Neural progenitor cell (in vitro differentiated cells): Measurements from ENCODE around the gene POPDC2. TPM values are rescaled to one million over a fixed set of nuclear protein-coding genes. Genes with fewer than 3 reads are reported as not detected.

Experiments
- DNase-seq: peaks from one replicate; pipeline ENCODE4 v3.0.0-alpha.2; 2016; ENCODE audit warnings: low spot score
- H2AFZ ChIP-seq: fragments of 200-600 bp; sonication (generic); replicated peaks from 2 replicates; pipeline ENCODE4 v1.6.1; 2016; ENCODE audit warnings: antibody characterized with exemption
- H3F3A ChIP-seq: fragments of 200-600 bp; sonication (generic); 2 replicates; pipeline ENCODE4 v1.6.1; 2016; ENCODE audit warnings: antibody characterized with exemption, low read depth
- H3K27ac ChIP-seq: fragments of 200-600 bp; sonication (generic); 2 replicates; pipeline ENCODE4 v1.5.1; 2016; ENCODE audit warnings: mild to moderate bottlenecking
- H3K27me3 ChIP-seq: fragments of 200-600 bp; sonication (generic); 2 replicates; pipeline ENCODE4 v1.6.1; 2016; ENCODE audit warnings: mild to moderate bottlenecking, moderate library complexity
- H3K36me3 ChIP-seq: fragments of 200-600 bp; sonication (generic); 2 replicates; pipeline ENCODE4 v1.5.1; 2016
- H3K4me1 ChIP-seq: fragments of 200-600 bp; sonication (generic); 2 replicates; pipeline ENCODE4 v1.6.1; 2016; ENCODE audit warnings: mixed run types
- H3K4me2 ChIP-seq: fragments of 200-600 bp; sonication (generic); 2 replicates; pipeline ENCODE4 v1.6.1; 2016
- H3K4me3 ChIP-seq: fragments of 200-600 bp; sonication (generic); 2 replicates; pipeline ENCODE4 v1.5.1; 2016
- H3K79me2 ChIP-seq: fragments of 200-600 bp; sonication (generic); 2 replicates; pipeline ENCODE4 v1.6.1; 2016; ENCODE audit warnings: low read depth
- H3K9ac ChIP-seq: fragments of 200-600 bp; sonication (generic); 2 replicates; pipeline ENCODE4 v1.6.1; 2016
- H3K9me3 ChIP-seq: fragments of 200-600 bp; sonication (generic); 2 replicates; pipeline ENCODE4 v1.5.1; 2016; ENCODE audit warnings: low read depth
- H4K20me1 ChIP-seq: fragments of 200-600 bp; sonication (generic); 2 replicates; pipeline ENCODE4 v1.6.1; 2016; ENCODE audit warnings: low read depth
- H3K27ac Mint-ChIP-seq: 3 replicates; pipeline ENCODE4 v1.8.0; 2021; ENCODE audit warnings: mixed read lengths
- H3K27me3 Mint-ChIP-seq: 2 replicates; pipeline ENCODE4 v1.8.0; 2022; ENCODE audit warnings: low read depth, mild to moderate bottlenecking, inconsistent platforms, moderate library complexity, mixed read lengths; ENCODE audit not compliant: insufficient read depth
- H3K36me3 Mint-ChIP-seq: 3 replicates; pipeline ENCODE4 v1.8.0; 2021; ENCODE audit warnings: mixed read lengths
- H3K4me1 Mint-ChIP-seq: 3 replicates; pipeline ENCODE4 v1.8.0; 2021; ENCODE audit warnings: mixed read lengths
- H3K4me3 Mint-ChIP-seq: 3 replicates; pipeline ENCODE4 v1.8.0; 2021; ENCODE audit warnings: mild to moderate bottlenecking, moderate library complexity, mixed read lengths
- H3K9me3 Mint-ChIP-seq: 3 replicates; pipeline ENCODE4 v1.8.0; 2020; ENCODE audit warnings: mixed read lengths
- EZH2 ChIP-seq: fragments of 200-600 bp; sonication (generic); IDR thresholded peaks from 2 replicates; pipeline ENCODE4 v1.6.1; 2017; ENCODE audit warnings: antibody characterized with exemption, mild to moderate bottlenecking, moderate library complexity
- EZH2phosphoT487 ChIP-seq: fragments of 200-600 bp; sonication (generic); IDR thresholded peaks from 2 replicates; pipeline ENCODE4 v1.6.1; 2017; ENCODE audit warnings: antibody characterized with exemption
- total RNA-seq: library from RNA; depleted of rRNA; stranded (reverse); fragments of >200 nt; gene quantifications from 2 replicates; pipeline ENCODE4 v1.2.3, GENCODE V29; 2015; ENCODE audit warnings: low replicate concordance
- TF ChIP-seq, protein P1 (sequence below): fragments of 200-600 bp; sonication (generic); IDR thresholded peaks from 2 replicates; pipeline ENCODE4 v1.5.1; 2017; ENCODE audit warnings: antibody characterized with exemption, mild to moderate bottlenecking

Gene POPDC2
- total RNA-seq, 1 donor from 2014 or later = 0.95 TPM

DNA sequence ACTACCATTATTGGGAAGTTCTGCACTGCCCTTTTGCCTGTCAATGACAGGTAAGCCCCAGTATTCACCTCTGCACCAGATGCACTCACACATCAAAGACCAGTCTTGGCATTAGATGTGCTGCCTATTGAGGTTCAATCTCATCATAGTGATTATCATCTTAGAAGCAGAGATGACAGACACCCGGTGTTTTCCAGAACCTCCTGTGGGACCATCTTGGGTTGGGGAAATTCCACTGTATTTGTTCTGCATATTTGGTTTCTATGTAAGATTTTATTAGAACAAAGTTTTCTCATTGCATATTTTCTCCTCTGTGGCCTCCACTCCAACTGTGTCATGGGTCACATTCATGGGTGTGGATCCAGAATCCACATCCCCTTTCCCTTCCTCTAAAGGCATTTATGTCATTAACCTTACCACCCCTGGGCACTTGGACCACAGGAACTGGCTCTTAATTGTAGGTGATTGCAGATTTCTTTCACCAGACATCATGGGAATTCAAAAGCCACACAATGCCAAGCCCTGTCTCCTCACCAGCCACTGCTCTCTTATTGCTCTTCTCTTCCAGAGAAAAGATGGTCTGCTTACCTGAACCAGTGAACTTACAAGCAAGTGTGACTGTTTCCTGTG, 31.5 kb downstream of the POPDC2 start:
- Histone ChIP-seq H2AFZ (no peak overlapping the region), H3K27me3 (no peaks in the 10 kb centered on the region), H3K4me3 (no peak overlapping the region), H4K20me1 (no peaks in the 10 kb centered on the region), H3F3A (peaks cover 7% of the 10 kb centered on the region), H3K9ac (no peak overlapping the region), H3K4me2 (no peak overlapping the region), H3K79me2 (no peaks in the 10 kb centered on the region), H3K9me3 (no peaks in the 10 kb centered on the region), H3K36me3 (no peaks in the 10 kb centered on the region), H3K27ac (no peak overlapping the region), H3K4me1 (peaks cover 22% of the 10 kb centered on the region)
- Mint-ChIP-seq H3K4me3 (no peak overlapping the region), H3K9me3 (peaks cover 4% of the 10 kb centered on the region), H3K36me3 (no peaks in the 10 kb centered on the region), H3K27ac (no peak overlapping the region), H3K27me3 (peaks cover 3% of the 10 kb centered on the region), H3K4me1 (peaks cover 23% of the 10 kb centered on the region)
- DNase-seq = no peak
- TF ChIP-seq EZH2phosphoT487 = no peak
- no peak for TF ChIP-seq EZH2
- TF ChIP-seq, protein P1, sequence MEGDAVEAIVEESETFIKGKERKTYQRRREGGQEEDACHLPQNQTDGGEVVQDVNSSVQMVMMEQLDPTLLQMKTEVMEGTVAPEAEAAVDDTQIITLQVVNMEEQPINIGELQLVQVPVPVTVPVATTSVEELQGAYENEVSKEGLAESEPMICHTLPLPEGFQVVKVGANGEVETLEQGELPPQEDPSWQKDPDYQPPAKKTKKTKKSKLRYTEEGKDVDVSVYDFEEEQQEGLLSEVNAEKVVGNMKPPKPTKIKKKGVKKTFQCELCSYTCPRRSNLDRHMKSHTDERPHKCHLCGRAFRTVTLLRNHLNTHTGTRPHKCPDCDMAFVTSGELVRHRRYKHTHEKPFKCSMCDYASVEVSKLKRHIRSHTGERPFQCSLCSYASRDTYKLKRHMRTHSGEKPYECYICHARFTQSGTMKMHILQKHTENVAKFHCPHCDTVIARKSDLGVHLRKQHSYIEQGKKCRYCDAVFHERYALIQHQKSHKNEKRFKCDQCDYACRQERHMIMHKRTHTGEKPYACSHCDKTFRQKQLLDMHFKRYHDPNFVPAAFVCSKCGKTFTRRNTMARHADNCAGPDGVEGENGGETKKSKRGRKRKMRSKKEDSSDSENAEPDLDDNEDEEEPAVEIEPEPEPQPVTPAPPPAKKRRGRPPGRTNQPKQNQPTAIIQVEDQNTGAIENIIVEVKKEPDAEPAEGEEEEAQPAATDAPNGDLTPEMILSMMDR = no peak

GRCh38 chr3:119628390-119628789, 32.0 kb downstream of the POPDC2 start:
- H4K20me1 ChIP-seq = no peaks in the 10 kb centered on the region
- H3K4me3 Mint-ChIP-seq = no peak overlapping the region
- no peaks in the 10 kb centered on the region for H3K79me2 ChIP-seq
- H2AFZ ChIP-seq = no peak overlapping the region
- DNase-seq = no peak
- H3K36me3 Mint-ChIP-seq = no peaks in the 10 kb centered on the region
- H3K9ac ChIP-seq = no peak overlapping the region
- H3K27ac Mint-ChIP-seq = no peak overlapping the region
- H3K4me3 ChIP-seq = no peak overlapping the region
- TF ChIP-seq EZH2 = no peak
- TF ChIP-seq EZH2phosphoT487 = no peak
- TF ChIP-seq, protein P1 = no peak
- peaks cover 23% of the 10 kb centered on the region for H3K4me1 Mint-ChIP-seq
- H3K36me3 ChIP-seq = no peaks in the 10 kb centered on the region
- H3K27ac ChIP-seq = no peak overlapping the region
- peaks cover 7% of the 10 kb centered on the region for H3F3A ChIP-seq
- H3K9me3 Mint-ChIP-seq = peaks cover 4% of the 10 kb centered on the region
- no peaks in the 10 kb centered on the region for H3K9me3 ChIP-seq
- no peak overlapping the region for H3K4me2 ChIP-seq
- H3K27me3 ChIP-seq = no peaks in the 10 kb centered on the region
- peaks cover 2% of the 10 kb centered on the region for H3K27me3 Mint-ChIP-seq
- H3K4me1 ChIP-seq = peaks cover 22% of the 10 kb centered on the region

- no peaks in the 10 kb centered on the region for H3K79me2 ChIP-seq
- no peak overlapping the region for H3K4me3 ChIP-seq
- no peak overlapping the region for H3K9ac ChIP-seq
- H3K4me1 ChIP-seq = peaks cover 22% of the 10 kb centered on the region
- no peak overlapping the region for H3K4me2 ChIP-seq
- Mint-ChIP-seq H3K27ac (peak overlapping the region; percentile 74), H3K27me3 (peaks cover 2% of the 10 kb centered on the region), H3K36me3 (no peaks in the 10 kb centered on the region), H3K9me3 (peaks cover 4% of the 10 kb centered on the region), H3K4me3 (no peak overlapping the region), H3K4me1 (peaks cover 23% of the 10 kb centered on the region)
- DNase-seq = peak; percentile 36
- no peak overlapping the region for H2AFZ ChIP-seq
- TF ChIP-seq, protein P1 = no peak
- no peak for TF ChIP-seq EZH2
- no peak for TF ChIP-seq EZH2phosphoT487
- H4K20me1 ChIP-seq = no peaks in the 10 kb centered on the region
- H3F3A ChIP-seq = peaks cover 7% of the 10 kb centered on the region
- no peaks in the 10 kb centered on the region for H3K9me3 ChIP-seq
- H3K27me3 ChIP-seq = no peaks in the 10 kb centered on the region
- no peak overlapping the region for H3K27ac ChIP-seq
- H3K36me3 ChIP-seq = no peaks in the 10 kb centered on the region
Measured at GRCh38 chr3:119627461-119627860, 32.9 kb downstream of the POPDC2 start.
